Limb (tissue), 2 donors: Measurements from ENCODE around the gene DOCK3.

Source experiments
- DNase-seq, 2 donors: peaks; one replicate each; pipeline ENCODE4 v3.0.0-alpha.2; 2016; ENCODE audit errors: extremely low spot score in 2 of 2

The DOCK3 gene

DNA sequence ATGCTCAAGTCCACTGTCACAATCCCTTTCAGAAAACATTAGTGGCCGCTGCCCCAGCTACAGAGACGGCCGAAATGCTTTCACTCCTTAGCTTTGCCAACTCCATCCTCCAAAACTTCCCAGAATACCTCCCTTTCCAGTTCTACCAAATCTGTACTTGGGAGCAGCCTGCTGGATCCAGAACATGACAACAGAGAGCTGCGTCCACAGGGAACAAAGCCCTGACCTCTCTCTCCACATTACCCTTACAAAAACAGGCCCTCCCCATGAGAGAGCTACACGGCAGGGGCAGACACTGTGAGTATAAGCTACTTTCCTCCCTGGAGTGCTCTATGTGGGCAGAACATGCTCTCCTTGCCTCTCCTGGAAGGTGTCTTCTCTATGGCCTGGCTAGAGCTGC is 722.7 kb downstream of the DOCK3 start:
- DNase-seq: no peak

DNA sequence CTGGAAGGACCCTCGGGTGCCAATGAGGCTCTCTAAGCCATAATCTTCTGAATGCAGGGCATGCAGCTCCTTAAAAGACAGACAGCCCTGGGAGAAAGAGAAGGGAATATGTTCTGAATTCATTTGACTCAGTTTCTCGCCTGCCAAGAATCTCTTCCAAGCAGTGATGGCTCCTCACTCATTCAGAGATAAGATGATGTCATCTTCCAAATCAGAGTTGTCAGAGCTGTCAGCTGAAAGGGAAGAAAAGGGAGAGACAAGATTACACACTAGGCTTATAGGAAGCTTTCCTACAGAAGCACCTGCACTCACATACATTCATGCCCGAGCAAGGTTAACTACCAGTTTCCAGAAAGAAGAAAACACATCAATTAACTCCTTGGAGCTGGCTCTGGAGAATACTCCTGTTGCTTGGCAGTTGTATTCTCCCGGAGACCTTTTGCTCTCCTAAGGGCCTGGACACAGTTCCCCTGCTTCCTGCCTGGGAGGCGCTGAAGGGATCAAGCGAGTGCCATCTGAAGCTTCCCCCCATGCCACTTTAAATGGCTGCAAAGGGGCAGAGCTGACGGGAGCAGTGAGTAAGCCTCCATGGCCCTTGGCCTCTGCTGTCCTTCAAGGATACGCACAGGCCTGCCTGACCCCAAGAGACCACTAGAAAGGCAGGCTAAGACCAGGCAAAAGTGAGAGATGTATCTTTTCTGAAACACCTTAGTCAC is 724.0 kb downstream of the DOCK3 start:
- DNase-seq: no peak

GRCh38 chr3:51400166-51400565 is 725.4 kb downstream of the DOCK3 start:
- no peak for DNase-seq

- DNase-seq: no peak
Observed at GRCh38 chr3:51401735-51402134, 727.0 kb downstream of the DOCK3 start.

DNA sequence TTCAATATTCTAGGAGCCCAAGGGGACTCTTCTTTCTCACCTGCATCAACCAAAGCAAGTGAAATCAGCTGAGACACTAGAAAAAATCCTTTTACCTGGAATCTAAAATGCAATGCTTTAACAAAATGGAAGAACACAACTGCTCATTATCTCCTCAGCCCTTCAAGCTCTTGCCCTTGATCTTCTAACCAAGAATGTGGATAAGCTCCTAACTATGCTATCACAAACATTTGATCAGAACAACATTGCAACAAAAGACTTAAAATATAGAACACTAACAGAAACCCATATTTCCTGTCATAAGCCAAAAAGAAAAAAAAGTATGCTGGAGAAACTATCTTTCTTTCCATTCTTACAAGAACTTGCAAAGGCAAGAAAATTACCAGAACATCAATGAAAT is 728.9 kb downstream of the DOCK3 start:
- no peak for DNase-seq

DNA sequence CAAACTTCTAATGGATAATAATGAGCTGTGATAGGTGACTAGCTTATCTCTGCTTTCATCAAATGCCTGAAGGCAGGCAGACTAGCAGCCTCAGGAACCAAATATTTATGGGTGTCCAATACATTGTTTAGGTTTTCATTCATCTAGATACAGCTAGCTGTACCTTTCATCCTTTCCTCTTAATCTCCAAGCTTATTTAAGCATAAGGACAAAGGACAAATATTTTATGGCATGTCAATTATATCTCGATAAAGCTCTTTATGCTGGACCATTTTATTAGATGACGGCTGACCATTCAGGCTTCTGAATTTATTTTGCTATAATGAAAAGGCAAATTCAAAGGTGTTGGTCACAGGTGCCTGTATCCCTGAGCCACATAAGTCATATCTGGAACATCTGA is 733.3 kb downstream of the DOCK3 start:
- no peak for DNase-seq

DNA sequence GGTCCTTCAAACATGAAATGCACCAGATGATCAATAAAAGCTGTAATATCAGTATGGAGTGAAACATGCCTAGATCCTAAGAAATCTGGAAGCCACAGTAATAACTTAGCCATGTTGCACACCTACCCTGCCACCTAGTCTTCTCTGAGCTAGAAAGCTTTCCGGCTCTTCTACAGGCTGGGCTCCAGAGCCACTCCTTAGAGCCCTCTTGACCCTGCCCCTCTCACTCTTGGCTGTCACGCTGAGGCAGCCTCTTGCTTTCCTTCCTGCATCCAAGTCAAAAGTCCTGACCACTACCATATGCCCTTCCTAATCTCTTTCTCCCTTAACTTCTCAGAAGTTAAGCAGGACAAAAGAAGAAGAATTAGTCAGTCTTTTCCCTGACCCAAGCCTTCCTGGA is 734.1 kb downstream of the DOCK3 start:
- DNase-seq: no peak

- DNase-seq: no peak
Observed at GRCh38 chr3:51422211-51422610, 747.5 kb downstream of the DOCK3 start.

DNA sequence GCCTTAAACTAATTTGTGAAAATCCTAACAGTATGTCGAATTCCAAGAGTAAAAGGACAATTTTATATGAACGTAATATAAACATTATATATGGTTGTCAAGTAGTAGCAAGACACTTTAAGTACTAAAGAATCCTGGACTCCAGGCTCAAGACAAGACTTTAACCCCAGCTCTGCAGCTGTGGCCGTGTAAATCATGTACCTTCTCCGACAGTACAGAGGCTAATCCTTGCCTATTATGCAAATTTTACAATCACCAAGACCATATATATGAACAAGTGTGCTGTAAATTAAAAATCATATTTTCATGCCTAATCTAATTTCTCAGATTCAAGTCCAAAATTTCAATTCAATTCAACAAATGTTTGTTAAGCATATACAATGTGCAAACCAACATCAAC is 752.2 kb downstream of the DOCK3 start:
- DNase-seq: no peak

DNA sequence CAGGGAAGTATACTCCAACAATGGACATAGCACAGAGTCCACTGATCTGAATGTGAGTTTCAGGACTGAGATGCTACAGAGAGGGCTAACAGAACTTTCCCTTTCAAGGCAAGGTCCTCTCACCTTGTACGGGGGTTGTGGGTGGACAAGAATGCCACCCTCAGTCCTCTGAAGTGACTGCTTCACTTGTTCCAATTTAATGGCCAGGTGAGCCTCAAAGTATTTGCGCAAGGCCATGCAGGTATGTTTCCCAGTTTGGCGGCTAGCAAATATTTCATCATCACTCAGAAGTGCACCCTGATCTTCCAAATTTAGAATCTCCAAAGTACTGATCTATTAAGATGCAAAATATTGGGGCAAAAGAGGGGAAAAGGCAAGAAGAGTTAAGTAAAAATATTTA is 754.4 kb downstream of the DOCK3 start:
- DNase-seq: no peak
